HG02884 (cell line): ENCODE data around the gene SCN5A.

Source experiments
- ATAC-seq: cut with Tn5 transposase; IDR thresholded peaks from one replicate; pipeline ENCODE4 v1.9.1; 2021; ENCODE audit warnings: mild to moderate bottlenecking, moderate library complexity; ENCODE audit not compliant: unreplicated experiment

The SCN5A gene

DNA sequence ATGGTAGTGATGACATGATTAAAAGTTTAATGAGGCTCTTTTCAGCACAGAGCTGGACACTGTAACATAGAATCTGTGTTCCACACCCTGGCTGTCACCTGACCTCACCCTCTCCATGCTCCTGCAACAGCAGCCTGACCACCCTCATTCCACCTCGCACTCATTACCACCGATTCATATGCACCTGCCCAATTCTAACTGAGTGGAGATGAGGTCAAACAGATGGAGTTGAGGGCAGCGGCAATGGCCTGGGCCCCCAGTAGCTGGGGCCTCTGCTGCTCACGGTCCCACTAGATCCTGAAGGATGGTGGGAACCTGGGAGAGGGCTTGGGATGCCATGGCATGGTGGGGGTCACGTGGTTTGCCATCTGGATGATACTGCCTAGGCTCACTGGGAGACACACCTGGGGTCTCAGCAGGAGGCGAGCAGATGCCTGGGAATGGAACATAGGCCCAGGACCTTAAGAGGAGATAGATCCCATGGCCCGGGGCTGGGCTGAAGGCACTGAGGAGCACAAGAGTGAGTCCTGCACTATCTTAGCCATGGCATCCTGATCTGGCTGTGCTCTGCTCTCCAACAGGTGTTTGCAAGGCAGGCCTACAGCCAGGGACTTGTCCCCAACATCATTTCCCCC is 1.3 kb downstream of the SCN5A start:
- ATAC-seq: no peak

DNA sequence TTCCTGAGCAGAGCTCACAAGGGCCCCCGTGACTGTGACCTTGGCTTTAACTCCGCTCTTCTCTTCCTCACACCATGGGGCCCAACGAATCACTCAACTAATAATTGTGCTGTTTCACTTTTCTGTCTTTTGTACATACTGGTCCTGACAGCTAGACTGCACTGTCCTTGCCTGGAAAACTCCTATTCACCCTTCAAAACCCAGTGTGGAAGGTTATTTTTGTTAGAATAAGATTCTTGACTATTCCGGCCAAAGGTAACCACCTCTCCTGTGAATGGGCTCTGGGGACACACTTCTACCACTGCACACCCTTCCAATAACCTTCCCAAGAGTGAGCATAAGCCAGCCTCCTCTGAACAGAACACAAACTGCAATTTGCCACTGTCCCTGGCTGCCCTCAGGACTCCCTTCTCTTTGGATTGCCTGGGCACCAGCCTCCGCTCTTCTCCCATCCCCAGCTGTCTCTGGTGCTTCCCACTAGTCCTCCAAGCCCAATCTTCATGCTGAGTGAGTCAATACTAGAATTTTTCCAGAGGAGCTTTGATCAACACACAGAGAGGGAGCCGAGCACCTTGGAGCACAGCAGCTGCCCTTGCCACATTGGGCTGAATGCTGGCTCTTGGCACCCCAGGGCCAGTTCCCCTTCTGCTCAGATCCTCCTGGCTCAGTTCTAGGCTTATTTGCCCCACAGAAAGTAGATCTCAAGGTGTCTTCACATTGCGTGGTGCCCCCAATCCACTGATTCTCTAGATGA is 2.1 kb downstream of the SCN5A start:
- ATAC-seq: no peak

DNA sequence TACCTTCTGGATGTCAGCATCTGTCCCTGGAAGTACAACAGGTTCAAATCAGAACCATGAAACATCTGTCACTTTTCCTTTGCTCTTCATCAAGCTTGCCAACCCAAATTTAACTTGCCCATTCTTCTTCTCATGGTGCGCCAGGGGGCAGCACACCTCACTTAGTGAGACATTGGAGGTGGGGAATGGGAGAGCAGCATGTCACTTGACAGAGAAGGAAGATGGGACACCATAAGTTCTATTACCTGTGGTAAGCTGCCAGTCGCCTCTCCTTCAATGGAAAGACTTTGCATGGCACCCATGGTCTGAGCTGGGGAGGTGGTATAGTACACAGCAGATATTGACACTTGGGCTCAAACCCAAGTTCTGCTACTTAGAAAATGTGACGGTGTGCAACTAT is 2.9 kb downstream of the SCN5A start:
- ATAC-seq: no peak

DNA sequence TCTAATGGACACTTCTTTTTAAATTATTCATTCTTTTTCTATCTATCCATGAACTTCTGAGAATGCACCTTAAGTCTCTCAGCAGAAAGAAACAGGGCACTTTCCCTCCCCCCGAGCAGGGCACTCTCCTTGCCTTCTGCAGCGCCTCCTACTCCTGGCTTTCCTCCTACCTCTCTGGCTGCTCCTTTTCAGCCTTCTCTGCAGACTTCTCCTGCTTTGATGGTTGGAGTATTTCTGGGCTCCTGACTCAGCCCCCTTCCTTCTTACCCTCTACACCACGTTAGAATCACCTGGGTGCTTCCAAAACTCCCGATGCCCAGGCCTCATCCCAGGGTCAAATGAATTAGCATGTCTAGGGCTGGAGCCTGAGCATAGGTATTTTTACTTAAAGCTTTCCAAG is 3.4 kb downstream of the SCN5A start:
- ATAC-seq: no peak

DNA sequence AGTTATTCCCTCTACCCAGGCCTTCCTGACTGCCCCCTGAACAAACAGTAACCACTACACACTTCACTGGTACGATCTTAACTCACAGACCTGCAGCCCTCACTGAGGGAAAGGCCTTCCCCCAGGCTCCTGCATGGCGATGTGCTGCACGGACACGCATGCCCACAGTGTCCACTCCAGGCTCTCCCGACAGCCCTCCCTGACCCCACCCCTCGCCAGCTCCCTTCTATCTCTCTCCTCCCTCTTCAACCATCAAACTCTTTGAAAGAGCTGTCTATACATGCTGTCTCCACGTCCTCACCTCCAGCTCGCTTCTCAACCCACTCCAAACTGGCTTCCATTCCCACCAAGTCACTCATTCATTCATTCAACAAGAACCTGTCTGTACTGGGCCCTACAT is 3.9 kb downstream of the SCN5A start:
- no peak for ATAC-seq

DNA sequence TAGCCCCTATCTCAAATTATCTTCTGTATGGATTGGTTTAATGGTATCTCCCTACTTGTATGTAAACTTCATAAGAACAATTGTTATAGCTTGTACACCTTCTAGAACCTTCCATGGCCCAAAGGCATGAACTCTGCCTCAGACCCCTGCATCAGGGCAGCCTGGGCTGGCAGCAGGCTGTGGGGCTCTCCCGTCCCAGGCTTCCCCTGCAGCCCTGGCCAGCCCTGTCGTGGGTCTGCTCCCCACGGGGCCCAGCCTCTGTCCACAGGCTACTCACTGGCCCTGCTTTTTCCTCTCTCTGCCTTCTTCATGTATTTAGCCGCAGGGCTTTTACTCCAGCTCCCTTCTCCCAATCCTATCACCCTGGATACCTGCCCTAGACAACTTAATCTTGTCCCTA is 4.4 kb downstream of the SCN5A start:
- ATAC-seq: no peak

DNA sequence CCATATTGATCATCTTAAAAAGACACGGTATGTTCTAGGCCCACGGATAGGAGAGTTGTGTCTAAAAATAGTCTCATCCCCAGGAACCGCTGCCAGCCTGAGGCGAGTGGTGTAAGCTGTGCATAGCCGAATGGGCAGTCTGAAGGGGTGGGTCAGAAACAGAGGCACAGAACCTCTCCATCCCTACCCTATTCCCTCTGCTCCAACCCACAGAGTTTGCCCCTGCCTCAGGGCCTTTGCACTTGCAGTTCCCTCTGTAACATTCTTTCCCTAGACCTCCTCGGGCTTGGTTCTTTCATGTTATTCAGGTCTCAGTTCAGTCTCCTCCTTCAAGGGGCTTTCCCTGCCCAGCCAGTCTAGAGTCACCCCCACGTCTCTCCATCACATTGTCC is 4.8 kb downstream of the SCN5A start:
- ATAC-seq: no peak

DNA sequence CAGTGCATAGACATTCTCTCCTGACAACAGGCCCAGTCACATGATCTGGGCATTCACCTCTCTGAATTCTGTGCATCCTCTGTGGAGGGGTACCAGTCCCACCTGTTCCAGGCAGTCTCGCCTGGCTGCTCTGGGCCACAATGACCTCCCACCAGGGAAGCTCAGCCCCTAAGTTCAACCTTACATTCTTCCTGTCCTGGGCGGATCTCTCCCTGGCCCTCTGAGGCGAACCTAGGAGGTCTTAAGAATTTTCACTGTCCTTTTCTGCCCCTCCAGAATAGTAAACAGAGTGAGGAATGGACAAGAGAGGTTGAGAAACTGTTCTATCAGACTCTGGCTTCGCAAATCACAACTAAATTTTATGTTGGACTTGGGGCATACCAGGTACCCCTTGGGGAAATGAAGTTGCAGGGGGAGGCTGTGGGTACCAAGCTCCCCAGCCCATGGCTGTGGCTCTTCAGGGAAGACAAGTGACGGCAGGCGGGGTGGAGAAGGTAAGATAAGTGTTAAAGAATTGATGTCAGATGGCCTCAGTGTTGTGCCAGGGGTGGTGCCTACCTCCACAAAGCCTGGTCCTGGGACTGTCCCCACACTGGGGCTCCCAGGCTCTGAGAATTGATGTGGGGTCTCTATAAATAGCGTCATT is 5.3 kb downstream of the SCN5A start:
- no peak for ATAC-seq

DNA sequence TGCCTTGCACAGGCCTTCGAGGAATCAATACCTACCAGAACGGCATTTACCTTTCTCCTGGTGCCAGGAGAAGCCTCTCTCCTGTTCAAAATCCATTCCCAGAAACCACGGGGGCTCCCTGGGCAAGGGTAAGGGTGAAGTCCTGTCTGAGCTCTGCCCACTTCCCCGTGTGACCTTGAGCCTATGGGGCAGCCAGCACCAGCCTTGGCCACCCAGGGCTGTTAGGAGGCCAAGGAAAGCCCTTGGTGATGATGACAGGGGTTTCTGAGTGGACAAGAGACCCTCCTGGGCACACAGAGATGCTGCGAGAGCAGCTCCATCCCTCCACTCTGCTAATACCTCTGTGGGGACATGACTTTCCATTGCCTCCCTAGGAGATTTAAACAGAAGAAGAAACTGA is 5.9 kb downstream of the SCN5A start:
- no peak for ATAC-seq

DNA sequence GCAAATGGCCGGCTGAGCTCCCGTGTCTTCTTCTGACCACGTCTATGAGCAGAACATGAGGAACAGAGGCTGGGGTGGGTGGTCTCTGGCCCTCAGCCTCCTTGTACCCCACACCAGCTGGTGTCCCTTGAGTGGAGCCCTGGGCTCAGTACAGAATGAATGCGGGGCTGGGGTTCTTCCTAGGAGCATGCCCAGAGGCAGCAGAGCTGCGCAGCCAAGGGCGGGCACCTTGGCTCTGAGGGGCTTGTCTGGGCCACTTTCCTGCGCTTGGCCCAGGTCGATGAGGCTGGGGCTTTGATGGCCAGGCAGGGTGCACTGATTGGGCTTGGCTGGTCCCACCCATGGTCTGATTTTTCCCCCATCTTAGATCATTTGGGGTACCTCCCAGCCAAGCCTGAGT is 6.4 kb downstream of the SCN5A start:
- no peak for ATAC-seq

DNA sequence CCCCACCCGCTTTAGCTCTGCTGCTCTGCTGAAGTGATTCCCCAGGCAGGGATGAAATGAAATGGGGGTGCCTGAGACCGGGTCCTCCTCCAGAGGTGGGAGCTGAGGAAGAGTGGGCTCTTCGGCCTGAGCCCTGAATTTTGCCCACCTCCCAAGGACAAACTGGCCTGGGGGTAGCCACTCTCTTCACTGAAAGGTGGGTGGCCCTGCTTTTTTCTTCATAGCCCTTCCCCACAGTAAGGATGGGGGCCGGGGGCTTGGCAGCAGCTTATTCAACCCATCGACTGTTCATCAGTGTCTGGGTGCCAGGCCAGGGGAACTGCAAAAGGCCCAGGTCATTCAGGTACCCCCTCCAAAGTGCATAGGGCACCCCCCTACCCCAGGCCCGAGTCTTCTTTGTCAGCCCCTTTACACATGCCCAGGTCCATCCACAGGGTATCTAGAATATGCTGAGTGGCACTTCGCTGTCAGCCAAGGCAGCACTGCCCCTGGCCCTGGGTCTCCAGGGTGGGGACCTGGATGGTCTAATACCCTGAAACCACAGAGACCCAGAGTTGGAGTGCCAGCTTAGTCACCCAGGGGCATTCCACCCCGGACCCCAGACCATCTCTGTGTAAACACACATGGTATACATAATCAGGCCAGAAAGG is 7.9 kb downstream of the SCN5A start:
- no peak for ATAC-seq

DNA sequence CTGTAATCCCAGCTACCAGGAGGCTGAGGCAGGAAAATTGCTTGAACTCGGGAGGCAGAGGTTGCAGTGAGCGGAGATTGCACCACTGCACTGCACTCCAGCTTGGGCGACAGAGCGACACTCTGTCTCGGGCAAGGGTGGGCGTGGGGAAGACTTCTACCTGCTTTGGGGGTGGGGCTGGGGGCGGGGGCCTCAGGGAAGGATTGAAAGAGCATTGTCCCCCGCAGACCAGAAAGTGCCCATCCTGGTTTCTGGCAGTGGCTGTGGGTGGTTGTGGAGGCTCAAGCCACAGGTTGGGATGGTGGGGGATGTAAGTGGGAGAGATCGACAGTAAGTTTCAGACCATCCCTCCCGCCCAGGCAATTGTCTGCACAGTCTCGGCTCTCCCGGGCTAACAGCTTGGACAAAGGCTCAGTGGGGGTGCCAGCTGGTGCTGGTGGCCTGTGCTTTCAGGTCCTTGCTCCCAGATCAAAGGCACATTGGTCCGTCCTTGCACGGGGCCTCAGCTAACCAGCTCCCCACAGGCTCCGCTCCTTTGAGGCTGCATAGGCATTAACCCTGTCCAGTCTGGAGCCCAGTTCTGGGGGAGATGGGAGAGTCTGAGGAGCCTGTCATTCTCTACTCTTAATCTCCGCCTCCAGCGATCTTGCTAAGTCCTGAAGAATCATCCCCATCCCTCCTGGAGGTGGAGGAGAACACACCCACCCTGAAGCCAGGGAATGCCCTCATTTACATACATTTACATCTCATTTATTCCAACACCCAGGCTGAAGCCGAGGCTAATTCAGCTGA is 8.6 kb downstream of the SCN5A start:
- ATAC-seq: no peak

DNA sequence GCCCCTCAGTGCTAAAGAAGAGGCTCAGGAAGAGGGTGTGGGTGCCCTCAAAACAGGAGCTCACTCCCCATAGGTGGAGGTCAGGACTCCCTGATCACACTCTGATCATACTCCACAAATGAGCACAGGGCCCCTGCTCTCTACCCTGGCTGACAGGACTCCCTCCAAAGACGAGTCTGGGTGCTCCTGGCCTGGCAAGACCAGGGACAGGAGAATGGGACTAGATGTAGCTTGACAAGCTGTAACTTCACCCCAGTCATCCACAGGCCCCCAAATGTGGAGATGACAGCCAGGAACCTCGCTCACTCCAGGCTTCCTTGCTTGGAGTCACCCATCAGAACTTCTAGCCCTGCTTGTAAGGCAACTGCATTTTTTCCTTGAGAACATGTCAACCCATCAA is 11.1 kb downstream of the SCN5A start:
- ATAC-seq: no peak

DNA sequence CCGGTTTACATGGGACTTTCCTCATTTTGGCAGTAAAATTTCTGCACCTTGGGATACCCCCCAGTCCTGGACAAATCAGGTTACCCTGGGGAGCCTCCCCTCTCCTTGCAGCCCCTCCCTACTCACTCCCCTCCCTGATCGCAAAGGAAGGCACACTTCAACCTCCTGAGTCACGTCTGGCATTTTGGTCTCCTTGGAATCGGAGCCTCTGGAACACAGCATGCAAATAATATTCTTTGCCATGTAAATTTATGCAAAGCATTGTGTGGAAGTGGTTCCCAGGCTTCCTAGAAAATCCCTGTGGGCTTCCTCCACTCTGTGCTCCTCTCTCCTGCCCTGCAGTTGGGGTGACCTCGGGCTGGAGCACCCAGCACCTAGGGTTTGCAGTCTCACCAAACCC is 11.6 kb downstream of the SCN5A start:
- ATAC-seq: no peak

DNA sequence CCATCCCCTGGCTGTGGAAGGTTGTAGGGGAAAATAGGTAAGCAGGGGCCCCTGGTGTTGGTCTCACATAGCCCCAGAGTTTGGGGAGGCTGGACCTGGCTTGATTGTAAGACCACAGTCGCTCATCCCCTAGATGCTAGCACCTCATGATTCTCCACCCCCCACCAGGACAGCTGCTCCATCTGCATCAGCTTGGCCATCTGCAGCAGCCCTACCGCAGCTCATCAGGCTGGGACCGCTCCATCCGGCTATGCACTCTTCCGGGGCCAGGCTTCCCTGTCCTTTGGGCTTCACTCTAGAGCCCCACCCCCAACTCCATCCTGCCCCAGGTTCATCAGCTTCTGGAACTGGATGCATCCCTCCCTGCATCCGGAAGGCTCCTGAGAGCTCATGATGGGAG is 12.6 kb downstream of the SCN5A start:
- ATAC-seq: no peak

DNA sequence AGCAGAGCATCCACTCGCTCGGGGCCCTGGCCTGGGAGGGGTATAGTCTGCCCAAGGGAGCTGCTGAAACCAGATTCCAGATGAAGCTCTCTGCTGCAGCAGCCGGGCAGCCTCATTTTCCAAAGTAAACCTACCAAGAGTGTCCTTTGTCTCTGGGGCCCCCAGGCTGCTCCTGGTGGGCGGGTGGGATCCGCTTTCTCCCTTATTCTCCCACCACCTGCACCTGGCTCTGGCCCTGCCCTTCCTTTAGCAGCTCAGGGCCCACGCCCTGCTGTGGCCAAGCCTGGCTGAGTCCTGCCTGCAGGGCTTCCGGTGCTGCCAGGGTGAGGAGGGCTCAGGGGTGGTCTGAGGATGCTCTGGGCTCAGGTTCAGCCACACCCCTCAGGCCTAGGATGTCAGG is 13.0 kb downstream of the SCN5A start:
- ATAC-seq: no peak

DNA sequence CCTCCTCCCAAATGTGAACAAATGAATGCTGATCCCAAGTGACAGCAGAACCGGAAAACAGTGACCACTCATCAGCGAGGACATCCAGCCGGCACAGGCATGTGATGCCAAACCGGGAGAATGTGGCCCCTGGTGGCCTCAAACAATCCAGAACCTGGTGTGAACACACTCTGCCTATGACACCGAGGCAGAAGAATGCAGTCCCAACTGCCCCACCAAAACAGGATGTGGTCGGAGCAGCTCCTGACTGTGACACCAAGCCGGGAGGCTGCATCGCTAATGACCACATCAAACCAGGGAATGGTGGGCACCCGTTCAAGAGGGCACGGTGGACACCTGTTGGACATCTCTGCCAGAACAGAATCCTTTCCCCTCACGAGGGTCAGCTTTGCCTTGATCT is 15.4 kb downstream of the SCN5A start:
- ATAC-seq: no peak

DNA sequence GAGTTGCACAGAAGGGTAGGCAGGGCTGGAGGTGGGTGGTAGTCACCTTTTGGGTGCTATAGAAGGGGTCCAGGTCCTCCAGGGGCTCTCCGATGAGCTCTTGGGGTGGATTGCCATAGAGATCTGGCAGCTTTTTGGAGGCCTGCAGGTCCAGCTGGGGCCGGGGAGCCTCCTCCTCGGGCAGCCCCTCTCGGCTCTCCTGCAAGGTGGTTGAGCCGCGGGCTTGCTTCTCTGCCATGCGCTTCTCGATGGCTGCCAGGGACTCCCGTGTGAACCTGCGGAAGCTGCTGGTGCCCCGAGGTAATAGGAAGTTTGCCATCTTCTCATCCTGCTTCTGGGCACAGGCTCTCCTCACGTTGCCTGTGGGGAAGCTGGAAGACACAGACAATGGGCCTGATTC is 16.5 kb downstream of the SCN5A start:
- ATAC-seq: no peak

DNA sequence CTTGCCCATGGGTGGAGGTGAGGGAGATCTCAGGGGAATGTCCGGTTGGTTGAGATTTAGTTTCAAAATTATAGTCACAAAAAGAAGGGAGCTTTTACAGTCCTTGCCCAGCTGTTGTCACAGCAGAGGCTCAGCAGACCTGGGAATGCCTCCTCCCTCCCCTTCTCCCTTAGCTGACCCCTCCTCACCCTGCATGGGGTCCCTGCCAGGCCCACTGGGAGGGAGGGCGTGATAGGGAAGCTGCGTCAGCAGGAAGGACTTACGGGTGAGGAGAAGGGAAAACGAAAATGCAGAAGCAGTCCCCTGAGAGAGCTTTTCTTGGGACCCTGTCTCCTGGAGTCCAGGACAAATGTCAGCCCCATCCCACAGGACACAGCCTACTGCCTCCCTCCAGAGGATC is 18.9 kb downstream of the SCN5A start:
- no peak for ATAC-seq

DNA sequence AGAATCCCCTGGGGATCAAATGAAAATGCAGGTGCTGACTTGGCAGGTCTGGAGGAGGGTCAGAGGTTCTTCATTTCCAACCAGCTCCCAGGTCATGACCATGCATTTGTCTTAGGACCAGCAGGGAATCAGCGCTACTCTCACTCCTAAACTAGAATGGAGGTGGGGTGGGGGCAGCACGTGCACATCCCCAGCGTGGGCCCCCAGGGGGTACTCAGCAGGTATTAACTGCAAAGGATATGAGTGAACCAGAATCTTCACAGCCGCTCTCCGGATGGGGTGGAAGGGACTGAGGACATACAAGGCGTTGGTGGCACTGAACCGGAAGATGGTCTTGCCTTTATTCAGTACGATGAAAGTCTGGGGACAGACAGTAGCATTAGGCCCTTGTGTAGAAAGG is 19.4 kb downstream of the SCN5A start:
- ATAC-seq: no peak

DNA sequence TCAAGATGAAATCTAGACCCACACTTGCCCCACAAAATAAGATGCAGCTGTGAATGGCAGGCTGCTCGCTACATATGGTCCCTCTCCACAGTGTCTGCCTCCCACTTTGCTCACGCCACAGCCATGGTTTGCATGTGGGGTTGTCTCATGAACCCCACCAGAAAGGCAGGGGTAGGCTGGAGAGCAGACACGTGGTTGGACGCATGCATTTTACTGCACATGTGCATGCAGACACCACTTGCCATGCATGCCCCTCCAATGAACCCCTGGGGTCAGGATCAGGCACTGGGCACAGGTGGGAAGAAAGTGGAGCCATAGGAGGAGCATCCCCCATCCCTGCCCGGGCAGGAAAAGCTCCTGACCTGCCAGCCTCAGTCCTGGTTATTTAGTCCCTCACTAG is 20.7 kb downstream of the SCN5A start:
- ATAC-seq: no peak
